Stimulated activated CD4-positive, alpha-beta T cell treated with anti-CD3 and anti-CD28 coated beads, Interleukin-1b, Interleukin-23, amount 100 ng/mL, for 1 hour (primary cell): ENCODE measurements around the gene MGMT.

ENCODE experiments used
- DNase-seq, 2 donors: peaks; one replicate each; pipeline ENCODE4 v3.0.0-alpha.2; 2020; ENCODE audit warnings: low read depth in 2 of 2

MGMT gene

GRCh38 chr10:129758207-129759021 lies 291.4 kb downstream of the MGMT start:
- no peak for DNase-seq

- DNase-seq = no peak
Observed at GRCh38 chr10:129759214-129760002, 292.4 kb downstream of the MGMT start.

GRCh38 chr10:129760003-129760315 lies 292.9 kb downstream of the MGMT start:
- DNase-seq = no peak

GRCh38 chr10:129760416-129760815 lies 293.4 kb downstream of the MGMT start:
- no peak for DNase-seq

- no peak for DNase-seq
Observed at GRCh38 chr10:129761197-129761972, 294.3 kb downstream of the MGMT start.

GRCh38 chr10:129761981-129762956 lies 295.2 kb downstream of the MGMT start:
- no peak for DNase-seq

- no peak for DNase-seq
Observed at GRCh38 chr10:129764011-129764900, 297.2 kb downstream of the MGMT start.

- no peak for DNase-seq
Observed at GRCh38 chr10:129764901-129765663, 298.0 kb downstream of the MGMT start.

- DNase-seq = no peak
Observed at GRCh38 chr10:129765664-129766550, 298.9 kb downstream of the MGMT start.

GRCh38 chr10:129766611-129767550 lies 299.8 kb downstream of the MGMT start:
- DNase-seq = no peak

- no peak for DNase-seq
Observed at GRCh38 chr10:129767751-129768150, 300.7 kb downstream of the MGMT start.

- DNase-seq = no peak
Observed at GRCh38 chr10:129768437-129769355, 301.7 kb downstream of the MGMT start.

- DNase-seq = no peak
Observed at GRCh38 chr10:129769381-129770116, 302.5 kb downstream of the MGMT start.

GRCh38 chr10:129770286-129770685 lies 303.2 kb downstream of the MGMT start:
- no peak for DNase-seq

- DNase-seq = no peak
Observed at GRCh38 chr10:129771024-129771423, 304.0 kb downstream of the MGMT start.
